ENCODE results near the gene NSG1.

NSG1 gene

DNA sequence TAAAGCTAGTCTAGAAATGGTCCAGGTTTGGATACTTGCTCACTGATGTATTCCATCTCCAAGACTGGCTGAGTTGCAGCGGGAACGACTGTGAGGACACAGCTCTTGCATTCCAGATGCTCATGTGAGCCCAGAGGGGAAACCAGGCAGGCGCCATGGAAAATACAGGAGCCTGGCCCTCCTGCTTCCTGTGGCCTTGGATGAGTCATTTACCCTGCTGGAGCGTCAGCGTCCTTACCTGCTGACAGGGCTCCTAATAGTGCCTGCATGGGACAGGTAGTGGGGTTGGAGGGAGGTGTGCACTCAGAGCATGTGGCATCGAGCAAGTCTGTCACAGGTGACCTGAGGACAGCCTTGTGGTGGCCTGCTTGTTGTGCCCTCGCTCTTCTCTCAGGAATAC lies 69.4 kb downstream of the NSG1 start:
- Mint-ChIP-seq H3K4me3 (no peak overlapping the region), H3K9me3 (no peaks in the 10 kb centered on the region), H3K27ac (no peak overlapping the region), H3K27me3 (ENCODE audit: low read depth) (no peaks in the 10 kb centered on the region), H3K36me3 (ENCODE audit: low read depth) (peaks cover 69% of the 10 kb centered on the region), H3K4me1 (no peaks in the 10 kb centered on the region)
- TF ChIP-seq, protein P1, sequence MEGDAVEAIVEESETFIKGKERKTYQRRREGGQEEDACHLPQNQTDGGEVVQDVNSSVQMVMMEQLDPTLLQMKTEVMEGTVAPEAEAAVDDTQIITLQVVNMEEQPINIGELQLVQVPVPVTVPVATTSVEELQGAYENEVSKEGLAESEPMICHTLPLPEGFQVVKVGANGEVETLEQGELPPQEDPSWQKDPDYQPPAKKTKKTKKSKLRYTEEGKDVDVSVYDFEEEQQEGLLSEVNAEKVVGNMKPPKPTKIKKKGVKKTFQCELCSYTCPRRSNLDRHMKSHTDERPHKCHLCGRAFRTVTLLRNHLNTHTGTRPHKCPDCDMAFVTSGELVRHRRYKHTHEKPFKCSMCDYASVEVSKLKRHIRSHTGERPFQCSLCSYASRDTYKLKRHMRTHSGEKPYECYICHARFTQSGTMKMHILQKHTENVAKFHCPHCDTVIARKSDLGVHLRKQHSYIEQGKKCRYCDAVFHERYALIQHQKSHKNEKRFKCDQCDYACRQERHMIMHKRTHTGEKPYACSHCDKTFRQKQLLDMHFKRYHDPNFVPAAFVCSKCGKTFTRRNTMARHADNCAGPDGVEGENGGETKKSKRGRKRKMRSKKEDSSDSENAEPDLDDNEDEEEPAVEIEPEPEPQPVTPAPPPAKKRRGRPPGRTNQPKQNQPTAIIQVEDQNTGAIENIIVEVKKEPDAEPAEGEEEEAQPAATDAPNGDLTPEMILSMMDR (IDR thresholded peaks at IDR 0.05; ENCODE audit: unreplicated experiment in 3 of 3), result no peak

DNA sequence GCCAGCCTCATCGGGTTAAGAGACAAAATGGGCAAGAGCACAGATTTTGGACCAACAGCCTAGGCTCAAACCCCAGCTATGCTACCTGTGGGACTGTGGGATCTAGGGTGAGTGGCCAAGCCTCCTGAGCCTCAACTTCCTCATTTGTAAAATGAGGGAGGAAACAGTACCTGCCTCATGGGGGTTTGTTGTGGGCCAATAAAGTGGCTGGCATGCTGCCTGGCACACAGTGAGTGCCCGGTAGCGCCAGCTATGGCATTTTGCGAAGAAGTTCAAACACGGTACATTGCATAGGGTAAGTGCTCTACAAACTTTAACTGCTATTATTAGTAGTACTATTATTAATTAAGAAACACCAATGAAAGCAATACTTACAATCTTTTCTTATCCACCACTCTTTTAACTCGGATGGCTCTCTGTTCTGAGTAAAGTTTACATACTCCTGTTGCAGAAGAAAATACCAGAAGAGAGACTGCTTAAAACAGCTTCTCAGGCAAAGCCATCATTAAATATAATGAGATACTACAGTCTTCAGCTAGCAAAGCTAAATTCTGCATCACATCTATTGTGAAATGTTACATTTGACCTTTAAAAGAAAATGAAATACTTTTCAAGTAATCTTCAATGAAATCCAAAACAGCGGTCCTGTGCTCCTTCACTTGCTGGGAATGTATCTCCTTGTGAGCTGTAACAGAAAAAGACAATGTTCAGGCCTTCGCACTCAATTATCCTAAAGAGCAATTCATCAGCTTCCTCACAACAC lies 70.1 kb downstream of the NSG1 start:
- TF ChIP-seq, protein P1 (IDR thresholded peaks at IDR 0.05; ENCODE audit: unreplicated experiment in 3 of 3), result no peak
- Mint-ChIP-seq H3K4me3 (no peak overlapping the region), H3K27ac (no peak overlapping the region), H3K9me3 (no peaks in the 10 kb centered on the region), H3K36me3 (ENCODE audit: low read depth) (peaks cover 63% of the 10 kb centered on the region), H3K4me1 (no peaks in the 10 kb centered on the region), H3K27me3 (ENCODE audit: low read depth) (no peaks in the 10 kb centered on the region)

DNA sequence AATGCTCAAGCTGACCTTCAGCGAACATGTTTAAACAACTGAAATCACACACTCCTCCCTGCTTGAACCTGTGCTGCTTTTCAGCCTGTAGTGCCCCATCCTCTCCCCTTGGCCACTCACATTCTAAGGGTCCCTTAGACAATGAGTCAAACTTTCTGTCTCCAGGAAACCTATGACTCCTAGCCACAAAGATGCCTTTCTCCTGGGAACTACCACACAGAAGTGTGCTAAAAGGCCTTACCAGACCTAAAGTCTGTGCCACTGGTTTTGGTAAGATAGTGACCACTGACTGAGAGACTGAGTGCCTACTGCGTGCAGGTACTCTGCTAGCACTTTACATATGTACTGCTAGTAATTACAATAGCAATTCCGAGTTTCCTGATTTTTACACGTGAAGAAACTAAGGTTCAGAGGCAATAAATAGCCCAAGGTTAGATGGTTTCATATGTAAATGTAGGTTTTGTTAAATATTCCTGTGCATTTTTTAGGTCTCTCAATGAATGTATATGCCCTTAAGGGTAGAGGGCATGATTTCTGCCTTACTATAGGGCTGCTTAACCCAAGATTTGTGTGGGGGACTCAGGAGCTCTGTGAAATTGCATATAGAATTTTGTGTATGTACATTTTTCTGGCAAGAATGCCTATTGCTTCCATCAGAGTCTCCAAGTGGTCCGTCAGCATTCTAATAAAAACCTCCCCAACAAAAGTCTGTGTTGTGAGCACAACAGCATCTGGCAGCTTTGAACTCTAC lies 71.1 kb downstream of the NSG1 start:
- Mint-ChIP-seq H3K27me3 (ENCODE audit: low read depth) (no peaks in the 10 kb centered on the region), H3K4me3 (no peak overlapping the region), H3K27ac (no peak overlapping the region), H3K4me1 (no peaks in the 10 kb centered on the region), H3K9me3 (no peaks in the 10 kb centered on the region), H3K36me3 (ENCODE audit: low read depth) (peaks cover 53% of the 10 kb centered on the region)
- TF ChIP-seq, protein P1 (IDR thresholded peaks at IDR 0.05; ENCODE audit: unreplicated experiment in 3 of 3), result no peak

DNA sequence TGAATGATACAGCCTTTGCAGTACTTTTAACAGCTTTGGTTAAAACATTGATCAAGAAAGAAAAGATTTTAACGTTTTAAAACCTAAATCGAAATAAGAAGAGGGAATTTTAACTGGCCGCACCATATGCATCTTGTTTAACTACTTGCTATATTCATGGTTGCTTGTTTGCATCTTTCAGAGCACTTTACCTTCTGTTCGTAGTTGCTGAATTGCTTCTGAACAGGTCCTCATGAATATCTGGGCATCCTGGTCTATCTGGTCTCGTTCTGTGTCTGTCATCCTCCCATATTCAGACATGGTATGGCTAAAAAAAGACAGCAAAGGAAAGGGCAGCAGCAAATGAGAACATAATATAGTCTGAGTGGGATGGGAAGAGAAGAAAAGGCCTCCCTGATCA lies 72.3 kb downstream of the NSG1 start:
- Mint-ChIP-seq H3K36me3 (ENCODE audit: low read depth) (peaks cover 44% of the 10 kb centered on the region), H3K27me3 (ENCODE audit: low read depth) (no peaks in the 10 kb centered on the region), H3K4me3 (no peak overlapping the region), H3K9me3 (no peaks in the 10 kb centered on the region), H3K4me1 (no peaks in the 10 kb centered on the region), H3K27ac (no peak overlapping the region)
- TF ChIP-seq, protein P1 (IDR thresholded peaks at IDR 0.05; ENCODE audit: unreplicated experiment in 3 of 3), result no peak

DNA sequence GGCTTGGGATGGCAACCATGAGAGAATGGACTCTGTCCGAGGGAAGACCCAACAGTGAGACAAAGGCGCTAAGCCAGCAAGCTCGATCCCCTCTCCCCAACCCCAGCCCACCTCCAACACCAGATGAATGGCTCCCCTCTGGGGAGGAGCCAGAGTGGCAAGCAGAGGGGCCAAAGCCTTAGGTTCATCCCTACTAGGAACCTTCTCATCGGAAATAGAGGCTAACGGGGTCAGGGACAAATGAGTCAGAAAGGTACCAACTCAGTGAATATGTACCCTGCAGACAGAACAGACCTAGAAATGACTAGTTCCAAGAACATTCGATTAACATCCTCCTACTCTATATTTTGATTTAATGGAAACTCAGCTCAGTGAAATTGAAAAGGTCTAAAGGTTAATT lies 73.9 kb downstream of the NSG1 start:
- H3K4me3 Mint-ChIP-seq, result no peak overlapping the region
- TF ChIP-seq, protein P1 (IDR thresholded peaks at IDR 0.05; ENCODE audit: unreplicated experiment in 3 of 3), result no peak
- no peaks in the 10 kb centered on the region for H3K4me1 Mint-ChIP-seq
- H3K9me3 Mint-ChIP-seq, result peaks cover 8% of the 10 kb centered on the region
- no peak overlapping the region for H3K27ac Mint-ChIP-seq
- H3K36me3 Mint-ChIP-seq (ENCODE audit: low read depth), result peaks cover 45% of the 10 kb centered on the region
- no peaks in the 10 kb centered on the region for H3K27me3 Mint-ChIP-seq (ENCODE audit: low read depth)

Measured in nephron (organoid).